GM21367 (cell line): ENCODE data around the gene EEIG1.
A peak's percentile ranks its signal among the peaks of the same experiment; 100 is the strongest.
"Not testable (repeated sequence)": the region's sequence is repeated elsewhere in the genome, so short reads cannot be mapped to it uniquely, and the experiment has no call there.

Source experiments
- ATAC-seq: cut with Tn5 transposase; IDR thresholded peaks from one replicate; pipeline ENCODE4 v1.9.1; 2021; ENCODE audit not compliant: unreplicated experiment

Gene EEIG1

DNA sequence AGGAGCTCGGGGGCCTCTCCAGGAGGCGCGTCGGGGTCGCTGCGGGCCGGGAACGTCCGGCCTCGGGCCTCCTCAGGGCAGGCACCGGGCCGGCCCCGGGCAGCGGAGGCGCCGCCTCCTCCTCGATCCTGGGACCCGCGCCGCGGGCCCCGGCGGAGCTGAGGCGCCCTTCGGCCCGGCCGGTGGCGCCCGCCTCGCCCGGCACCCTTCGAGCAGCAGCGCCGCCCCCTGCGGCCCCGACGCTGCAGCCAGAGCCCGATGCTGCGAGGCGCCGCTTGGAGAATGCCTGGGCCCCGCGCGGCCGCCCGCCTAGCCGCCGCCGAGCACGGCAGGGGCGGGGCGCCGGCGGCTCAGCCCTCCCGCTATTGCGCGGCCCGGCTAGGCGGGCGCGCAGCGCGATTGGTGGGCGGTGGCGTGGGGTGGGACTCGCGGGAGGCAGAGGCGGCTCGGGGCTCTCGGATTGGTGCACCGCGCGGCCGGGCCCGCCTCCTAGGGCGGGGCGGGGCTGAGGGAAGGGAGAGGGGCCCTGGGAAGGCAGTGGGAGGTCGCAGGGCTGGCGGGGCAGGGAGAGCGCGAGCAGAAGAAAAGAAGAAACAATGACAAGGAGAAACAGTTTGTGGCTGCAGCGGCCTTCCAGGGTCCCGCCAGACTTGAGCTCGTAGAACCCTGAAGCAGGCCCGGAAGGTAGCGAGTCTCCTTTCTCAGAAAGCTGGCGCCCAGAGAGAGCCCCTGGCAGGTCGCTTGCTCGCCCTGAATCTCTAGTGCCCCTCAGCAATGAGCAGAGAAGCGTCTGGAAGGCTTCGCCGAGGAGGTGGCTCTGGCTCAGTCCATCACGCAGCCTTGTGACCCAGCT, at the start of gene EEIG1:
TSS of gene EEIG1 (minus strand) at position 284 of the 853 bp plus-strand sequence. CDS start 852 bp downstream, outside the sequence.
- ATAC-seq = peak; percentile 61

DNA sequence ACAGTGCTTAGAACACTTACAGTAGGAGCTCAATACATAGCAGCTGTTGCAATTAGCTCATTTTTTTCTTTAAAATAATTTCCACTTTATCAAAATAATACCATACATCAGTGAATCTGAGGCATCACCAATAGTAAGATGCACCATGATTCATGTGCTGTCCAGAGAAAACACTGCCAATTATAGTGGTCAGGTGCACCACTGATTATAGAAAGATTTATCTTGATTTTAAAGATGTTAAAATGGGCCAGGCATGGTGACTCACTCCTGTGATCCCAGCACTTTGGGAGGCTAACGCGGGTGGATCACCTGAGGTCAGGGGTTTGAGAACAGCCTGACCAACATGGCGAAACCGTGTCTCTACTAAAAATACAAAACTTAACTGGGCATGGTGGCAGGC, 46.9 kb upstream of the EEIG1 start:
- no peak for ATAC-seq

GRCh38 chr9:128026773-128027541, 46.2 kb upstream of the EEIG1 start:
- ATAC-seq = no peak

DNA sequence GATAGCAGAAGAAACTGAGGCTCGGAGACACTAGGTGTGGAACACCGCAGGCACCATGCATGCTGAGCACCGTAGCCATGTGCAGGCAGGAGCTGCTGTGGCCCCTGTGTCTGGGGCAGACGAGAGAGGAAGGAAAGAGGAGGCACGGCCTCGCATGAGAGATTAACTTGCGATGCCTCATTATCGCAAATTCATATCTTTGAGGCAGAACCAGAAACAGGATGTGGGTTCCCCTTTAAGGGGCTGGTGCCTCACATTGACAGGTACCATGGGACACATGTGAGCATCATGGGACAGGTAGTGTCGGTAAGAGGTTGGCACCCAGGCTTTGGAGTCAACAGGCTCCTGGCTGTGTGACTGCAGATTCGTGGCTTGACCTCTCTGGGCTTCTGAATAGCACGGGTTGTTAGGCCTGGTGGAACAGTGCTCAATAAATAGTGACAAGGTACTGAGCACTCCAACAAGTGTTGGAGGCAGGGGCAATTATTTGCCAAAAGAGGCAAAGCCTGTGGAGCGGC, 45.5 kb upstream of the EEIG1 start:
- no peak for ATAC-seq

GRCh38 chr9:128025736-128026135, 44.9 kb upstream of the EEIG1 start:
- ATAC-seq = no peak

GRCh38 chr9:128024761-128025308, 44.0 kb upstream of the EEIG1 start:
- no peak for ATAC-seq

GRCh38 chr9:128023671-128024070, 42.9 kb upstream of the EEIG1 start:
- ATAC-seq = not testable (repeated sequence)

DNA sequence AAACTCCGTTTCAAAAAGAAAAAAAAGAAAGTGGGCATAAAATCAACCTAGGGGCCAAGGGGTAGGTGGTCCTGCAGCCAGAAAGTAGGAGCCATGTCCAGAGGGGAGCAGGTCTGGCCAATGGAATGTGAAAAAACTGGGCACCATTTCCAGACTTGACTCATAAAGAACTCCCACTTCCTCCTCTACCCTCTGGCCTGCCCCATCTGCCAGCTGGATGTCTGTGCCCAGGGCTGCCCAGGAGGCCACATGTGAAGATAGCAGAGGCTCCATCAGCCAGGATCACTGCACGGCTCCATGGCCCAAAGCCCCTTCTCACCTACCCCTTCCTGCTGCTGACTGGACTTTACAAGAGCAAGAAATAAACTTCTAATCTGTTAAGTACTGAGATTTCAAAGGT, 42.1 kb upstream of the EEIG1 start:
- no peak for ATAC-seq

DNA sequence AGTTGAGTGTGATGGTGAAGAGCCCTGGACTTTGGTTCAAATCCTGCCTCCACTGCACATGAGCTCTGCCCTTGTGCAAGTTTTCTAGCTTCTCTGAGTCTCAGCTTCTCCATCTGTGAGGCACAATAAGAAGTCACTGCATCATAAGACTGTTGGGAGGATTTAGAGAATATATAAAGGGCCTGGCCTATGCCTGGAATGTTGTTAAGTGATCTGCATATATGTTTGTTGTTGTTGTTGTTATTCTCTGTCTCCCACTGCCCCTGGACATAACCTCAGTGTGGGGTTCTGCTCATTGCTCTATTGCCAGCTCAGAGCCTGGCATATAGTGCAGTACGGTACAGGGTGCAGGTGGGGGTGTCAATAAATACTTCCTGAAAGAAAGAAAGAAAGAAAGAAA, 40.3 kb upstream of the EEIG1 start:
- ATAC-seq = no peak

DNA sequence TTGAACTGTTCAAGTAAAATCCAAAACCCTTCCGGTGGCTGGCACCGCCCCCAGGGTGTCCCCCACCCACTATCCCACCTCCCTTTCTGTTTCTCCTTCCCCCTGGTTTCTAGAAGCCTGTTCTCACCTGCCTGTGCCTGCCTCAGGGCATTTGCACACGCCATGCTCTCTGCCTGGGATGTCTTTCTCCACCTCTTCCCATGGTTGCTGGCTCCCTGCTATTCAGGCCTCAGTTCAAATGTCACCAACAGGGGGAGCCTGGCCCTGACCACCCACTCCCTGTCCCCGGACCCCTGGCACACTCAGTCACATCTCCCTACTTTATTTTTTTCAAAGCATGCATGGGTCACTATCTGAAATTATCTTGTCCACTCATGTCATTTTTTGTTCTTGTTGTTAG, 39.9 kb upstream of the EEIG1 start:
- ATAC-seq = no peak

- ATAC-seq = no peak
Measured at GRCh38 chr9:128015696-128016095, 34.9 kb upstream of the EEIG1 start.

DNA sequence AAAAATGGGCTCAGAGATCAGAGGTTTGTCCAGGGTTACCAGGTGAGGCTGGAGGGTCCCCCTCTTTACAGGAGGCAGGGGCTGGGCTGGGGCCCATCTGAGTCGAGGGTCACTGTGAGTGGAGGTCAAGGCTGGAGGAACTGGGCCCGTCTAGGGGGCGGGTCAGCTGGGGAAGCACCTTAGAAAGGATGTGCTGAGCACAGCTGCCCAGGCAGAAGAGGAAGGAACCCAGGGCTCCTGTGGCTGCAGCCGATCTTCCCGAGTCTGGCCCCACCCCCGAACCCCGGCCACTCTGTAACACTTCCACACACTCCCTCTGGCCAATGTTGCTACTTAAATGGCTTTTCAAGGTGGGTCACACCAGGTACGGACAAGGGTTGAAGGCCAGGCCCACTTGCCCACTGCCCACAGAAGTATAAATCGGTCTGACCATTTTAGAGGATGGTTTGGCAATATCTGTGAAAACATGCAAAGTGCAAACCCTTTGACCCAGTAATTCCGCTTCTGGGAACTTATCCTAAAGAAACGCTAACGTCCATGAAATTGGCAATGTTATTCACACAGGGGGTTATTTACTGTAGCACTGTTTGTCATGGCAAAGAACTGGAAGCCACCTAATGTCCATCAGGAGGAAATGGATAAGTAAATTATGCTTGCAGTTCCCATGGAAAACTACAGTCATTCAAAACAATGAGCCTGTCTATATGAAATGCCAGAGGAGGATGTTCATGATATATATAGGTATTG, 30.5 kb upstream of the EEIG1 start:
- ATAC-seq = no peak

DNA sequence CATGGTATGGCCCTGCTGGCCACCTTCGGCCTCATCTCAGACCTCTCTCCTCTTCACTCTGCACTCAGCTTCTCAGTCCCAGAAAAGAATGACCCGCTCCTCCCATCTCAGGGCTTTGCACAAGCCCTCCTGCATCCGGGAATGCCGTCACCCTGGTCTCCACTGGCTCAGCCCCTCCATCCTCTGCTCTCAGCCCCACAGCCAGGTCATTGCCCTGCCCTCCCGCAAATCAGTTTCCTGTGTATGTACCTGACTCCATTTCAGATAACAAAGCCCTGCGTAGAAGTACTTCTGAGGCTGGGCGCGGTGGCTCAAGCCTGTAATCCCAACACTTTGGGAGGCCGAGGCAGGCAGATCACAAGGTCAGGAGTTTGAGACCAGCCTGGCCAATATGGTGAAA, 28.9 kb upstream of the EEIG1 start:
- ATAC-seq = no peak

DNA sequence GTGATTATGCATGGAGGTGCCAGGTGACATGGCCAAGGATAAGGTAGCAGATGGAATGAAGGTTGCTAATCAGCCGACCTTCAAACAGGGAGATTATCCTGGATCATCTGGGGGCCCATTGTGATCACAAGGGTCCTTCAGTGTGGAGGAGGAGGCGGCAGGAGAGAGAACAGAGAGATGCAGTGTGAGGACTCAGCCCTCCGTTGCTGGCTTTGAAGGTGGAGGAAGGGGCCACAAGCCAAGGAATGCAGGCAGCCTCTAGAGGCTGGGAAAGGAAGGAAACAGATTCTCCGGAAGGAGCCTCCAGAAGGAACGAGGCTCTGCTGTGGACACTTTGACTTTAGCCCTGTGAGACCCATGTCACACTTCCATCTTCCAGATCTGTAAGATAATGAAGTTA, 27.4 kb upstream of the EEIG1 start:
- no peak for ATAC-seq

DNA sequence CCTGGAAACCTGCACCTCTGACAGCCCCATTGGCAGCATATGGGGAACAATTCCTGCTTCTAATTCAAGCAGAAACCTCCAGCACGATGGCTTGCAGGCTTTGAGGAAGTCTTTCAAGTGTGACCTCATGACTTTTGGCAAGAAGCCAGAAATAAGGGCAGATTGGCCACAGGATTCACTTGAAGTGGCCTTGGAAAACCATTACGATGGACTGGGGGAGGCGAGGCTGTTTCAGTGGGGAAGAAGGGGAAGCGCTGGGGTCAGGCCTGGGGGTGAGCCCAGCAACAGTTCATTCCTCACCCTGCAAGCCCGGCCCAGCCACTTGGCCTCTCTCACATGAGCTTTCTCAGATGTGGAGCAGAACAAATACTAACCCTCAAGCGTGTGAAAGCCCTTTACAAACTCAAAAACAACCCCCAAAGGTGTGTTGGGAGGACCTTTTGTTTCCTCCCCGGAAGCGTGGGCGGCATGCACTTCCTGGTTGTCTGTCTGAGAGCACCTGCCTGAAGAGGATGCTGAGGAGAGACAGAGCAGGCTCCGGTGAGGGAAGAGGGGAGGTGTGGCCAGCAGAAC, 26.9 kb upstream of the EEIG1 start:
- no peak for ATAC-seq

GRCh38 chr9:128006332-128006996, 25.7 kb upstream of the EEIG1 start:
- no peak for ATAC-seq

- ATAC-seq = no peak
Measured at GRCh38 chr9:128005923-128006322, 25.1 kb upstream of the EEIG1 start.

GRCh38 chr9:128003966-128004604, 23.3 kb upstream of the EEIG1 start:
- no peak for ATAC-seq

DNA sequence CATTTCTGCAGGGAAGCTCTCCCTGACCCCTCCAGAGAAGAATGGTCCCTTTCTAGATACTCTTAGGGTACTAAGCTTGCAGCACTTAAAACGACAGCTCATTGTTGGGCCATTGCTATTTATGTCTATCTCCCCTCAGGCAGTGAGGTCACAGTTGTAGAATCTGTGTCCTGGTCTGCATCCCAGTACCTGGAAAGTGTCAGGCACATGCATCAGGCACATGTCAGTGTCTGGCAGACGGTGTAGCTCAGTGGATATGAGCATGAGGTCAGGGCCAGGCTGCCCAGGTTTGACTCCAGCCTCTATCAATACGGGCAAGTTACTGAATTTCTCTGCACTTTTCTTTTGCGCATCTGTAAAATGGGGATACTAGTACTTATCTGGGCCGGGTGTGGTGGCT, 22.2 kb upstream of the EEIG1 start:
- no peak for ATAC-seq
